ENCODE measurements around the gene BBLN.

- no peak for TF ChIP-seq CTCF (IDR thresholded peaks at IDR 0.05; ENCODE audit: low read depth, low read length, poor library complexity, severe bottlenecking)
- no peak for TF ChIP-seq EZH2phosphoT487 (IDR thresholded peaks at IDR 0.05; ENCODE audit: borderline replicate concordance, low read length)
Measured at GRCh38 chr9:128118971-128119665, 40.9 kb upstream of the BBLN start.

Measured in DOHH2 (cell line).